ENCODE results near the gene TCF19.

DNA sequence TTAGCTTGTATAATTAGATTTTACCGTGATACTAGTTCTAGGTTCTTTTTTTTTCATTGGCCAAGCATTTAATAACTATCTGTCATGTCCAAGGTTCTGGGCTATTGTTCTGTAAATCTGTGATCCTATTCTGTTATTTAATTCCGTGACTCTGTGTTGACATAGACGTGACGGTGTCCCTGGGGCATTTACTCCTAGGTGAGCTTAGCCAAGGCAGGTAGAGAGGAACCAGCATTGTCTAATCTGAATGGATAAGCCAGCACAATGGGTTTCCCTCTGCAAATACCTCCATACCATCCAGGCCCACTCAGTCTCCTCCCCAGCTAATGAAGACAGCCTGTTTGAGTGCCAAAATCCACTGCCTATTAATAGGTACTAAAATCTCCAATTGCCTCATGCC is 29.3 kb upstream of the TCF19 start:
- TF ChIP-seq EZH2phosphoT487 (IDR thresholded peaks at IDR 0.05; ENCODE audit: insufficient read depth, low read depth) = no peak
- no peak for TF ChIP-seq EZH2 (IDR thresholded peaks at IDR 0.05; ENCODE audit: insufficient read depth, poor library complexity, severe bottlenecking)
